Measurements from ENCODE around the gene ERF. TPM values are rescaled to one million over a fixed set of nuclear protein-coding genes. Genes with fewer than 3 reads are reported as not detected.

ERF gene
- total RNA-seq, 2 experiments from 2014 or later = 62.9 to 66.0 TPM

- H3K36me3 Mint-ChIP-seq = peaks cover 4% of the 10 kb centered on the region
- DNase-seq = no peak
- H3K4me1 Mint-ChIP-seq = peaks cover 43% of the 10 kb centered on the region
- no peaks in the 10 kb centered on the region for H3K9me3 Mint-ChIP-seq
- H3K27me3 Mint-ChIP-seq = no peaks in the 10 kb centered on the region
- peak overlapping the region; percentile 87 for H3K27ac Mint-ChIP-seq
- peak overlapping the region; percentile 48 for H3K4me3 Mint-ChIP-seq
Measured at GRCh38 chr19:42282819-42283187, 27.9 kb upstream of the ERF start.

GRCh38 chr19:42281827-42282762, 27.2 kb upstream of the ERF start:
- no peak for DNase-seq
- Mint-ChIP-seq H3K27ac (peak overlapping the region; percentile 87), H3K9me3 (no peaks in the 10 kb centered on the region), H3K4me3 (peak overlapping the region; percentile 70), H3K4me1 (peaks cover 45% of the 10 kb centered on the region), H3K27me3 (no peaks in the 10 kb centered on the region), H3K36me3 (peaks cover 4% of the 10 kb centered on the region)

DNA sequence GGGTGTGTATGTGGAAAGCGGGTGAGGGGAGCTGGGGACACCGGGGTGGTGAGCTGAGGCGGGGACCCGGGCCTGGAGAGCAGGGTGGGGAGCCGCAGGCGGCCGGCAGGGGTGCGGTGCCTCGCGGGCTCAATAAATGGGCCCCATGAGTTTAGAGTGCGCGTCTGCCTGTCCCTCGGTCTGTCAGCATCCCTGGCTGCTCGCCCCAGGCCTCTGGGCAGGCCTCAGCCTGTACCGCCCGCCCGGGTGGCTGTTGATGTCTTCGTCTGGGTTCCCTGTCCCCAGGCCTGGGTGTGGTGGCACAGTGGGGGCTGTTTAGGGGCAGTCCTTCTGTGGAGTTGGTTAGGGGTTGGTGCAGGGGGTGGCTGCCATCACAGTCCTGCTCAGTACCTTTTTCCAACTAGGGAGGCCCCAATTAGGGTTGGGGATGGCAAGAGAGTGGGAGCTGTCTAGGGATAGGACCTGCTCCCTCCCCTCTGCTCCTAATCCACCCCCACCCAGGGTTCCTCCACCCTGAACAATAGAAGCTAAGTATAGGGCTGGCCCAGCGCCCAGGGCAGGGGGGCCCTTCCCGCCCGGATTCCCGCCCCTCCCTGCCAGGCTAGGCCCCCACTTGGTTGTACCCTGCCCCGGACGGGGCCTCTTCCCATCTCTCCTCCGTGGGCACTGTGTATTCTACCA, 26.4 kb upstream of the ERF start:
- peak; percentile 51 for DNase-seq
- peak overlapping the region; percentile 70 for H3K4me3 Mint-ChIP-seq
- H3K9me3 Mint-ChIP-seq = no peaks in the 10 kb centered on the region
- H3K27me3 Mint-ChIP-seq = no peaks in the 10 kb centered on the region
- peaks cover 52% of the 10 kb centered on the region for H3K4me1 Mint-ChIP-seq
- peaks cover 4% of the 10 kb centered on the region for H3K36me3 Mint-ChIP-seq
- H3K27ac Mint-ChIP-seq = peak overlapping the region; percentile 87

GRCh38 chr19:42280815-42281145, 25.9 kb upstream of the ERF start:
- Mint-ChIP-seq H3K27ac (no peak overlapping the region), H3K4me3 (peak overlapping the region; percentile 69), H3K9me3 (no peaks in the 10 kb centered on the region), H3K36me3 (peaks cover 4% of the 10 kb centered on the region), H3K4me1 (peaks cover 52% of the 10 kb centered on the region), H3K27me3 (no peaks in the 10 kb centered on the region)
- DNase-seq = peak; percentile 50

GRCh38 chr19:42279902-42280814, 25.2 kb upstream of the ERF start:
- H3K4me1 Mint-ChIP-seq = peaks cover 52% of the 10 kb centered on the region
- DNase-seq = peak; percentile 91
- peaks cover 4% of the 10 kb centered on the region for H3K36me3 Mint-ChIP-seq
- peak overlapping the region; percentile 78 for H3K4me3 Mint-ChIP-seq
- H3K27ac Mint-ChIP-seq = peak overlapping the region; percentile 80
- no peaks in the 10 kb centered on the region for H3K27me3 Mint-ChIP-seq
- no peaks in the 10 kb centered on the region for H3K9me3 Mint-ChIP-seq

GRCh38 chr19:42279155-42279901, 24.4 kb upstream of the ERF start:
- Mint-ChIP-seq H3K9me3 (no peaks in the 10 kb centered on the region), H3K4me1 (peaks cover 53% of the 10 kb centered on the region), H3K27ac (peak overlapping the region; percentile 80), H3K27me3 (no peaks in the 10 kb centered on the region), H3K4me3 (peak overlapping the region; percentile 78), H3K36me3 (no peaks in the 10 kb centered on the region)
- no peak for DNase-seq

DNA sequence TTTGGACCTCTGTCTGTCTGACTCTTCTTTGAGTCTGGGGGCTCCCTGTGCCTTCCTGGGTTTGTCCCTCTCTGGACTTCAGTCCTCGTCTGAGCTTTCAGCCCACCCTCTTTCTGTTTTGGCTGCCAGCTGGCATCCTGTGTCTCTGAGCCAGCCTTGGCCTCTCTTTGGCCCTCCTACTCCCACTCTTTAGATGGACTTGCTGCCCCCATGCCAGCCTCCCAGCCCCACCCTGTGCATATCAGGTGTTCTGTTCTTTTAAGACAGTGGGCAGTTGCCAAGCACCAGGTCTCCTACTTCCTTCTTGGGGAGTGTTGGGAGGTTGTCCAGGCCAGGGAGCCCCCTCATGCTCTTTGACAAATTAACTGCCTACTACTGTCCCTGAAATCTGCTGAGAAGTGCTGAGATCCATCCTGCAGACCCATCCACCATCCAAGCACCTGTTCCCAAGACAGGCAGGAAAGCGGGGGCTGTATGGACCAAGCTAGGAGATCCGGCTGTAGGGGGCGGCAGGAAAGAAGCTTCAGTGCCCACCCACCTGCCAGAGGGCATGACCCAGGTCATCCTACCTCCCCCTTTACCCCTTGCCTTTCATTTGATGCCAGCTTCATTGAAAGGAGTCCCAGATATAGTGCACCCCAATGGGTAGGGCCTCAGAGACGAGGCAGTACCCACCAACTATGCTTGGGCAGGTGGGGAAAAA, 23.7 kb upstream of the ERF start:
- Mint-ChIP-seq H3K36me3 (no peaks in the 10 kb centered on the region), H3K9me3 (no peaks in the 10 kb centered on the region), H3K4me3 (peak overlapping the region; percentile 78), H3K27ac (peak overlapping the region; percentile 80), H3K4me1 (peaks cover 53% of the 10 kb centered on the region), H3K27me3 (no peaks in the 10 kb centered on the region)
- DNase-seq = no peak

DNA sequence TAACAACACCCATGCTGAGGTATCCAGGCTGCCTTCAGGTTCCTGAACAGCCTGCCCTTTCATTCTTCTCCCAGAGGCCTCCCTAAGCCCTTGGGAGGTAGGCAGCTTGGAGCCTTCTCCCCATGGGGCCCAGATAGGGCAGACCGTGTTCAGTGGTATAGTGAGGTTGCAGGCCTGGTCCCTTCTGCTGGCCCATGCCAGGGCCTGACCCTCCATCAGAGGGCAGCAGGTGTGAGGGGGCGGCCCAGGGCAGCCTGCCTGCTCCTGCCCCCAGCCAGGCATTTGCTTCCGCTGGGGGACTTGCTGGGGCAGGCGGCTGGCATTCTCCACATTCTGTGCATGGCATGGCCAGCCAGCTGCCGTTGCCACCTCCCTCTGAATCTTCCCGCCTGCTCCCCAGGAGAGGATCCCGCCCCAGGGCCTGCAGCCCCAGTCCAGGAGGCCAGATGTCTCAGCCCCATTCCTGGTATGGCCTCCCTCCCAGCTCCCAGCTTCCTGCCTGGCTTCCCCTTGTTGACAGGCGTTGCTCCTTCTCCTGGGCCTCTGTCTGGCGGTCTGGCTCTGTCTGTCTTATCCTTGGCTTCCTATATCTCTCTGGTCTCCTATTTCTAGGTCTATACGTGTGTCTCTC, 23.0 kb upstream of the ERF start:
- H3K27ac Mint-ChIP-seq = no peak overlapping the region
- peaks cover 53% of the 10 kb centered on the region for H3K4me1 Mint-ChIP-seq
- H3K36me3 Mint-ChIP-seq = no peaks in the 10 kb centered on the region
- no peak overlapping the region for H3K4me3 Mint-ChIP-seq
- H3K27me3 Mint-ChIP-seq = no peaks in the 10 kb centered on the region
- H3K9me3 Mint-ChIP-seq = no peaks in the 10 kb centered on the region
- no peak for DNase-seq

DNA sequence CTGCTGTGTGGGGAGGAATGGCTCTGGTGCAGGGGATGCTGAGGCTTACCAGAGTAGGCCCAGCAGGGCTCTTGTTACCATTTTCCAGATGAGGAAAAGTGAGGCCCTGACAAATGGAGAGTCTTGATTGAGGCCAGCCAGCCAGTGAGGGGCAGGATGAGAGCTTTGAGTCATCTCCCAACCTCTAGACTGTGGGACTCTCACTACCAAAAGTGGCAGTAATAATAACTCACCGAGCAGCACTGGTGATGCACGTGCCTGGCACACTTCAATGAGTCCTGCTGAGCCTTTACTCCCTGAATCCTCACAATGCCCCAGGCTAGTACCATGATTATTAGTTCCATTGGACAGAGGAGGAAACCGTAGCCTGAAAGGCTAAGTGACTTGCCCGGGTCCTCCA, 21.9 kb upstream of the ERF start:
- Mint-ChIP-seq H3K4me3 (no peak overlapping the region), H3K9me3 (no peaks in the 10 kb centered on the region), H3K27me3 (no peaks in the 10 kb centered on the region), H3K36me3 (no peaks in the 10 kb centered on the region), H3K27ac (no peak overlapping the region), H3K4me1 (peaks cover 45% of the 10 kb centered on the region)
- DNase-seq = no peak

DNA sequence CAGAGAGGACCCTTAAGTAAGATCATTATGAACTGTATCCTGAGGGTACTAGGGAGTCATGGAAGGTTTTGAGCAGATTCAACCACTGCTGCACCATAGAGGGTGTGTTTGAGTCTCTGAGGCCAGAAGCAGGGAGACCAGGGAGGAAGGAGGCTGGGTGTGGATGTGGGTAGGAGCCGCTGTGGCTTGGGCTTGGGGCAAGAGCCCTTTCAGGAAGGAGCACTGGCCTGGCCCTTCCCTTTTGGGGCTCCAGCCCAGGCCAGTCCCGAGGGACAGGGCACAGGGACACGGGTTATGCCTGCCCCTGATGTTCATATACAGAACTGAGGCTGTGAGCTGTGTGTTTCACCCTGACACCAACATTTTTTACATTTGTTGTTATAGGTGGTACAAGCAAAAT, 21.4 kb upstream of the ERF start:
- H3K36me3 Mint-ChIP-seq = peaks cover 2% of the 10 kb centered on the region
- peaks cover 42% of the 10 kb centered on the region for H3K4me1 Mint-ChIP-seq
- H3K27me3 Mint-ChIP-seq = no peaks in the 10 kb centered on the region
- no peak for DNase-seq
- peak overlapping the region; percentile 8 for H3K4me3 Mint-ChIP-seq
- H3K27ac Mint-ChIP-seq = no peak overlapping the region
- no peaks in the 10 kb centered on the region for H3K9me3 Mint-ChIP-seq

- H3K27me3 Mint-ChIP-seq = no peaks in the 10 kb centered on the region
- H3K27ac Mint-ChIP-seq = no peak overlapping the region
- no peak overlapping the region for H3K4me3 Mint-ChIP-seq
- peaks cover 2% of the 10 kb centered on the region for H3K36me3 Mint-ChIP-seq
- peaks cover 46% of the 10 kb centered on the region for H3K4me1 Mint-ChIP-seq
- DNase-seq = no peak
- H3K9me3 Mint-ChIP-seq = no peaks in the 10 kb centered on the region
Measured at GRCh38 chr19:42275517-42275916, 20.6 kb upstream of the ERF start.

DNA sequence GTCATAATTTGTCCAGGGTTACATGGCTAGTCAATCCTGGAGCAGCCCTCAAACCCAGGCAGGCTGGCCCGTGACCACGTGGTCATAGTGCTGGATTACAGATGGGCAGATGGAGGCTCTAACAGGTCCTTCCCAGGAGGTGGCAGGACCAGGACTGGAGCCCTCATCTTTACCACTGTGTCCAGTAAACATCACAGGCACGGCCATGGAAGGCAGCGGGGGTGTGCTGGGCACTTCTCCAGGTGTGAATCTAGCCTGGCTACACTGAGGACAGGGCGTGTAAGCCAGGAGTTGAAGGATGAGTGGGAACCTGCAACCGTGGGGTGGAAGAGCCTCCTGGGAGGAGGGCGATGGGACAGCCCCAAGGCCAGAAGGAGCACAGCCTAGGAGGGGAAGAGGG, 20.2 kb upstream of the ERF start:
- Mint-ChIP-seq H3K27ac (no peak overlapping the region), H3K4me1 (peaks cover 49% of the 10 kb centered on the region), H3K9me3 (no peaks in the 10 kb centered on the region), H3K27me3 (no peaks in the 10 kb centered on the region), H3K4me3 (no peak overlapping the region), H3K36me3 (peaks cover 2% of the 10 kb centered on the region)
- DNase-seq = no peak

DNA sequence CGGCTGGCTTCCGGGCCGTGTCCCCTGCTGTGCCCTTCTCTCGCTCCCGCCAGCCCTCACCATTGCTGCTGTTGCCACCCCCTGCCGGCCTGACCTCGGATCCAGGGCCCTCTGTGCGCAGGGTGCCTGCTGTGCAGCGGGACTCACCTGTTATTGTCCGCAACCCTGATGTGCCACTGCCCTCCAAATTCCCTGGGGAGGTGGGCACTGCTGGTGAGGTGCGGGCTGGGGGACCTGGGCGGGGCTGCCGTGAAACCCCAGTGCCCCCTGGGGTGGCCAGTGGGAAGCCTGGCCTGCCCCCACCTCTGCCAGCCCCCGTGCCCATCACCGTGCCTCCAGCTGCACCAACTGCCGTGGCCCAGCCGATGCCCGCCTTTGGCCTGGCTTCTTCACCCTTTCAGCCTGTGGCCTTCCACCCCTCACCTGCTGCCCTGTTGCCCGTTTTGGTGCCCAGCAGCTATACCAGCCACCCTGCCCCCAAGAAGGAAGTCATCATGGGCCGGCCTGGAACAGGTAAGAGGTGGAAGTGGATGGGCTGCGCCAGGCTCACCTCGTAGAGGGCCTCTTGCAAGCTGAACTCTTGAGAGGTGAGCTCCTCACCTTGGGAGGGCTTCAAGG, 19.2 kb upstream of the ERF start:
- no peaks in the 10 kb centered on the region for H3K9me3 Mint-ChIP-seq
- H3K4me3 Mint-ChIP-seq = no peak overlapping the region
- no peak overlapping the region for H3K27ac Mint-ChIP-seq
- no peaks in the 10 kb centered on the region for H3K27me3 Mint-ChIP-seq
- H3K36me3 Mint-ChIP-seq = peaks cover 7% of the 10 kb centered on the region
- peaks cover 48% of the 10 kb centered on the region for H3K4me1 Mint-ChIP-seq
- no peak for DNase-seq

All from activated naive CD8-positive, alpha-beta T cell treated with anti-CD3 and anti-CD28 coated beads for 36 hours (primary cell).